ENCODE data around the gene IGSF8. TPM values are rescaled to one million over a fixed set of nuclear protein-coding genes. Genes with fewer than 3 reads are reported as not detected.

IGSF8 gene
- total and polyA plus RNA-seq, 8 donors, result 12.9 to 24.7 (median 18.4) TPM

DNA sequence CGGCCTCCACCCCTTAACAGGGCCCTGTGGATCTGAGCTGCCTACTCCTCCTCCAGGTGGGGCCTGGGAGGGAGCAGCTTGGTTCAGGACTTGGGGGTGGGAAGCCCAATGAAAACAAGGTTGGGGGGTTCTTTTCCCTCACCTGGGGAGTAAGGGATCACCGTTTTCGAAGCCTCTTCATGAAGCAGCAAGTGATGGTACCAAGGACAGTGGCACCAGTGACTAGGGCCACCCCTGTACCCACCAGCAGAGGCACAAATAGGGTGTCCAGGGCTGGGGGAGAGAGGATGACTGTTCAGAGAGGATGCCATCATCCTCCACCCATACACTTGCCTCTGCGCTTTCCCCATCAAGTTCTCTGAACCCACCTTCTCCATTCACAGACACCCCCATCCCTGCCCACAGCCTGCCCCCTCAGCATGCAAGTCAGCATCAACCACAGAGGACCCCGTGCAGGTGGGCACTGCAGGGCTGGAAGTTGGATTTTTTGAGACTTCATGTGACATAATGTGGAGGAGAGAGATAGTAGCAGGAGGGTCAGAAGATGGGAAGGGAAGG, 6.7 kb downstream of the IGSF8 start:
- H3K27ac ChIP-seq, result no peak overlapping the region
- no peak overlapping the region for H3K4me3 ChIP-seq
- H3K27me3 ChIP-seq, result no peaks in the 10 kb centered on the region
- 89 to 94% methylated on average over 5 of the region's 5 CpGs for WGBS, 2 donors
- no peak for ATAC-seq
- peaks cover 0 to 29% (median 0%) of the 10 kb centered on the region in 3 donors for H3K36me3 ChIP-seq
- TF ChIP-seq, protein P1, sequence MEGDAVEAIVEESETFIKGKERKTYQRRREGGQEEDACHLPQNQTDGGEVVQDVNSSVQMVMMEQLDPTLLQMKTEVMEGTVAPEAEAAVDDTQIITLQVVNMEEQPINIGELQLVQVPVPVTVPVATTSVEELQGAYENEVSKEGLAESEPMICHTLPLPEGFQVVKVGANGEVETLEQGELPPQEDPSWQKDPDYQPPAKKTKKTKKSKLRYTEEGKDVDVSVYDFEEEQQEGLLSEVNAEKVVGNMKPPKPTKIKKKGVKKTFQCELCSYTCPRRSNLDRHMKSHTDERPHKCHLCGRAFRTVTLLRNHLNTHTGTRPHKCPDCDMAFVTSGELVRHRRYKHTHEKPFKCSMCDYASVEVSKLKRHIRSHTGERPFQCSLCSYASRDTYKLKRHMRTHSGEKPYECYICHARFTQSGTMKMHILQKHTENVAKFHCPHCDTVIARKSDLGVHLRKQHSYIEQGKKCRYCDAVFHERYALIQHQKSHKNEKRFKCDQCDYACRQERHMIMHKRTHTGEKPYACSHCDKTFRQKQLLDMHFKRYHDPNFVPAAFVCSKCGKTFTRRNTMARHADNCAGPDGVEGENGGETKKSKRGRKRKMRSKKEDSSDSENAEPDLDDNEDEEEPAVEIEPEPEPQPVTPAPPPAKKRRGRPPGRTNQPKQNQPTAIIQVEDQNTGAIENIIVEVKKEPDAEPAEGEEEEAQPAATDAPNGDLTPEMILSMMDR (IDR thresholded peaks at IDR 0.05), result no peak
- no peak for FAIRE-seq
- no peaks in the 10 kb centered on the region for H3K9me3 ChIP-seq
- intact Hi-C loops (cut with DNase I), result no loop called here
- no peak for DNase-seq
- peaks cover 0 to 8% (median 7%) of the 10 kb centered on the region in 3 donors for H3K4me1 ChIP-seq

DNA sequence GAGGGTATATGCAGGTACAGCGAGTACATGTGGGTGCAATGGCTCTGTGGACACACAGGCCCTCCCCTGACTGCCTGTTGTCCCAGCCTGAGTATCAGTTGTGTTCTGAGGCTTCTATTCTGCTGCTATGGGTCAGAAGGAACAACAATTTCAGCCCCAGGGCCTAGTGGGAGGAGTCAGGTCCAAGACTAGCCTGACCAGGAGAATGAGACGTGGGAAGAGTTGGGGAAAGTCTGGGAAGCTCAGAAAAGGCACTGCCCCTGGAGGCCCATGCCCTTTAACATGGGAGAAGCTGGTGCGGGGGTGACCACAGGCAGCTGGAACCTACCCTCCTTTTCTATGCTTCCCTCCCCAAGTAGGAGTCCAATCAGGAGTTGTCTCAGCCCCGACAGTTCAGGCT, 7.7 kb downstream of the IGSF8 start:
- Histone ChIP-seq H3K27ac (no peak overlapping the region), H3K4me3 (no peak overlapping the region), H3K4me1 (peaks cover 0 to 2% (median 0%) of the 10 kb centered on the region in 3 donors), H3K9me3 (no peaks in the 10 kb centered on the region), H3K36me3 (peaks cover 0 to 29% (median 0%) of the 10 kb centered on the region in 3 donors), H3K27me3 (no peaks in the 10 kb centered on the region)
- FAIRE-seq (no peak), ATAC-seq (no peak), DNase-seq (no peak)
- intact Hi-C loops (cut with DNase I), result no loop called here
- 91 to 96% methylated on average over 4 of the region's 4 CpGs for WGBS, 2 donors
- TF ChIP-seq, protein P1 (IDR thresholded peaks at IDR 0.05), result no peak

DNA sequence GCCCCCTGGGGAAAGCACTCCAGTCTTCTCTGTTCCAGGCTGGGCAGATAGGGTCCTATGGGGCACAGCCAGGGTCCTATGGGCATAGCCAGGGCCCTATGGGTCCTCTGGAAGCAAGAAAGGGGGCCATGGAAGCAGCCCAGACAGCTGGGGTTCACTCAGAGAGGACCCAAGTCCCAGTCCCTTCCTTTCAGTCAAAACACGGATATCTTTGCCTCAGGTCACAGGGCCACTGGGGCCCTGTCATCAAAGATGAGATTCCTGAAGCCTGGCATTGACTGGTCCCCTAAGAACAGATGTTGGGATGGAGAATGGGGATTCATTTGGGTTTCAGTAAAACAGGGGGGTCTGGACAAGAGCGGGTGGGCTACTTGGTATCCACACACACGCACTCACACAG, 8.5 kb downstream of the IGSF8 start:
- 82 to 98% methylated on average over 3 of the region's 3 CpGs for WGBS, 2 donors
- no peak overlapping the region for H3K27ac ChIP-seq
- peaks cover 0 to 29% (median 0%) of the 10 kb centered on the region in 3 donors for H3K36me3 ChIP-seq
- TF ChIP-seq, protein P1 (IDR thresholded peaks at IDR 0.05), result no peak
- DNase-seq (no peak), ATAC-seq (no peak), FAIRE-seq (no peak)
- intact Hi-C loops (cut with DNase I), result no loop called here
- no peaks in the 10 kb centered on the region for H3K4me1 ChIP-seq
- H3K27me3 ChIP-seq, result no peaks in the 10 kb centered on the region
- no peaks in the 10 kb centered on the region for H3K9me3 ChIP-seq
- H3K4me3 ChIP-seq, result no peak overlapping the region

DNA sequence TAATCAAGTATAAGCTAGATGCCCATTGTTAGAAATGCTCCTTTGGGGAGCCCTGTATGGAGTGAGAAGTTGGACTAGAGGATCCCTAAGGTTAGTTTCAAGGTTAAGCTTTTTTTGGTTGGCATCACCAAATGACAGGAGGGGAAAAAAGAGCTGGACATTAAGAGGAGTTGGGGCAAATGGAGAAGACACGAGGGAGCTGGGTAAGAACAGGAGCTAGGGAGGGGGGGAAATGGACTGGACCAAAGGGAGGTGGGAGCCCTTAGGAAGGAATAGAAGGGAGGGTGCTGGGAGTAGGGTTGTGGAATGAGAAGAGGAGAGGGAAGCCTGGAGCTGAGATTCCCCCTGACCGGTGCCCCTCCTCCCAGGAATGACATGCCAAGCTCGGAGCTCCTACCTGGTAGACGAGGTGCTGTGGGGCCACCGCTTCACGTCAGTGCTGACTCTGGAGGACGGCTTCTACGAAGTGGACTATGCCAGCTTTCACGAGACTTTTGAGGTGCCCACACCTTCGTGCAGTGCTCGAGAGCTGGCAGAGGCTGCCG, 11.2 kb downstream of the IGSF8 start:
- no peaks in the 10 kb centered on the region for H3K4me1 ChIP-seq
- H3K27ac ChIP-seq, result no peak overlapping the region
- peaks cover 0 to 11% (median 0%) of the 10 kb centered on the region in 3 donors for H3K36me3 ChIP-seq
- no peak overlapping the region for H3K4me3 ChIP-seq
- intact Hi-C loops (cut with DNase I), result no loop called here
- H3K27me3 ChIP-seq, result peaks cover 0 to 3% (median 0%) of the 10 kb centered on the region in 4 donors
- ATAC-seq, result no peak
- no peaks in the 10 kb centered on the region for H3K9me3 ChIP-seq
- TF ChIP-seq, protein P1 (IDR thresholded peaks at IDR 0.05), result no peak
- whole genome bisulfite sequencing, 2 donors, result 87 to 89% methylated on average over 11 to 12 of the region's 12 CpGs
- no peak for DNase-seq
- no peak for FAIRE-seq

DNA sequence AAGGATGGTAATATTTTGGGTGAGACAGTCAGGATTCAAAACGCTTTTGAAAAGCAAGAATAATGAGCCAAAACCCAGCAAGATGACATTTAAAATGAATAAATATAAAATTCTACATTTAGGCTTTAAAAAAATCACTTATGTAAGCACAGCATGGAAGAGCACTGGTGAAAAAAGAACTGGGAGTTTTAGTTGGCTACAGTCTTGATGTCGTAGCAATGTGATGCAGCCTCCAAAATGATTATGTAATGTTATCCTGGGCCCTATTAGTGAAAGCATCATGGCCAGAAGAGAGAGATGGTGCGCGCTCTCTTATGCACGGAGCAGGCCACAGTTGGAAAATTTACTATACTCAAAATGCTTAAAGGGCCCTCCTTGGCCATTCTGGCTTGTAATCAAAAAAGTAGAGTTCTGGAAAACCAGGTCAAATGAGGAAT, 11.9 kb downstream of the IGSF8 start:
- FAIRE-seq (no peak), DNase-seq (no peak)

More for the DNA sequence above, 11.9 kb downstream of the IGSF8 start:
- Histone ChIP-seq H3K9me3 (no peaks in the 10 kb centered on the region), H3K4me1 (no peaks in the 10 kb centered on the region), H3K36me3 (peaks cover 0 to 3% (median 0%) of the 10 kb centered on the region in 3 donors), H3K27ac (no peak overlapping the region), H3K27me3 (peaks cover 0 to 5% (median 0%) of the 10 kb centered on the region in 4 donors), H3K4me3 (no peak overlapping the region)
- WGBS, 2 donors, result 75 to 79% methylated on average over 5 of the region's 5 CpGs
- intact Hi-C loops (cut with DNase I), result no loop called here
- TF ChIP-seq, protein P1 (IDR thresholded peaks at IDR 0.05), result no peak
- ATAC-seq, result no peak
